ENCODE results near the gene EOMES.

EOMES gene

DNA sequence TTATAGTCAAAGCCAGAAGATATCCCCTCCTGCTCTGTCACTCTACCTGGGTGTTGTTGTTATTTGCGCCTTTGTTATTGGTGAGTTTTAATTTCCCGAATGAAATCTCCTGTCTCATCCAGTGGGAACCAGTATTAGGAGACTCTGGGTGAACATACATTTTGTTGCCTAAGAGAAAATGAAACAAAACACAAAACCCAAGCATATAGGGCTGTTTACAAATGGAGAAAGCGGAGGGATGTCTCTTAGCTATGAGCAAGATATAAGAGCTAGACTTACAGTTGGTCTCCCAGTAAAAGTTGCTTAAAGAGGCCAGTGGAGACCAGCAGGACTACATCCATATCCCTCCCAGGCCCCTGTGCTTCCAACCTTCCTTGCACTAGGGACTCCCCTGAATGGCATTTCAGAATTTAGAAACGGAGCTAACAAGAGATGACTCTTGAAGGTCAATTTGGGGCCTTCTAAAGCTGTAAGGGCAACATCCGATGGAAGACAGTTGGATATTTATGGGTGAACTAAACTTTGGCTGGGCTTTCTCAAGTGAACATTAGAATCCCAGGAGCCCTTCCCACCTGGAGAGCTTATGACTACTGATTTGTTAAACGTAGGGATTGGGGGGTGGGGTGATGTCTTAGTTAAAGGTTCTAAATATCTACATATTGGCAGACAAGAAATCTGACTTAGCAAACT, 2.7 kb downstream of the EOMES start:
- DNase-seq, result no peak

GRCh38 chr3:27718459-27718858, 3.7 kb downstream of the EOMES start:
- no peak for DNase-seq

DNA sequence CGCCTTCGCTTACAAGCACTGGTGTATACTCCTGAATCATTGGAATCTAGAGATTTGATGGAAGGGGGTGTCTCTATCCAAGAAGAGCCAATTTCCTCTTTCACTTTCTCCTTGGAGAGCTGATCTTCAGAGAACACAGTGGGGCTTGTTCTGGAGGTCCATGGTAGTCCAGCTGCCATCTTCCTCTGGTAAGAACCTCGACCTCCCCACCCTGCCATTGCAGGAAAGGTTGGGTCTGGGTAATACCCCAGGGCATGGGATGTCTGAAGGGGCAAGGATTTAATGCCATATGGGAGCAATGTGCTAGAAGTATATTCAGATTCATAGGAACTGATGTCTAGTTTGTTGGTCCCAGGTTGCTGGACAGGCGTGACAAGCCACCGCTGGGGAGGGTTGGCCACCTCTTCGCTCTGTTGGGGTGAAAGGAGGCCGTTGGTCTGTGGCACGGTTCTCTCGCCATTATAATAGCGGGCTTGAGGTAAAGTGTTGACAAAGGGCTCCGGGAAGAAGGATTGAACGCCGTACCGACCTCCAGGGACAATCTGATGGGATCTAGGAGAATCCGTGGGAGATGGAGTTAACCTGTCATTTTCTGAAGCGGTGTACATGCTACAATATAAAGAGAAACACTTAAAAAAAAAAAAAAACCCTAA, 4.8 kb downstream of the EOMES start:
- DNase-seq, result no peak

GRCh38 chr3:27716309-27716708, 5.8 kb downstream of the EOMES start:
- no peak for DNase-seq

- no peak for DNase-seq
Measured at GRCh38 chr3:27715863-27716262, 6.3 kb downstream of the EOMES start.

DNA sequence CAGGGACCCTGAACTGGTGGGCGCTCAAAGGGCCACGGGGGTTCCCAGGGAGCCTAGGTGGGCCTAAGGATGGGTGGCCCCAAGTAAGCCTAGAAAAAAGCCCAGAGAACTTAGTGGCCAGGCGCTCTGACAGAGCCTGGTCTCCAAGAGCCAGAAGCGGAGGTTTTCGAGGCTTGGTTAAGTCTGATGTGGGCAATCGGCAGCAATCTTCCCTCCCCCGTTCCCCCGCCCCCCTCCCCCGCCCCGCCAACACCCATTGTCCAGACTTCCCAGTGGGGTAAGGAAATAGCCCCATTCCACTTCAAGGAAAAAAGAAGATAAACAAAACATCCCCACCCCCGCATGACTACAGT, 6.7 kb downstream of the EOMES start:
- DNase-seq, result no peak

- no peak for DNase-seq
Measured at GRCh38 chr3:27714692-27715453, 7.2 kb downstream of the EOMES start.

- DNase-seq, result no peak
Measured at GRCh38 chr3:27714146-27714526, 8.0 kb downstream of the EOMES start.

GRCh38 chr3:27713435-27714145, 8.5 kb downstream of the EOMES start:
- no peak for DNase-seq

GRCh38 chr3:27713078-27713423, 9.1 kb downstream of the EOMES start:
- DNase-seq, result no peak

DNA sequence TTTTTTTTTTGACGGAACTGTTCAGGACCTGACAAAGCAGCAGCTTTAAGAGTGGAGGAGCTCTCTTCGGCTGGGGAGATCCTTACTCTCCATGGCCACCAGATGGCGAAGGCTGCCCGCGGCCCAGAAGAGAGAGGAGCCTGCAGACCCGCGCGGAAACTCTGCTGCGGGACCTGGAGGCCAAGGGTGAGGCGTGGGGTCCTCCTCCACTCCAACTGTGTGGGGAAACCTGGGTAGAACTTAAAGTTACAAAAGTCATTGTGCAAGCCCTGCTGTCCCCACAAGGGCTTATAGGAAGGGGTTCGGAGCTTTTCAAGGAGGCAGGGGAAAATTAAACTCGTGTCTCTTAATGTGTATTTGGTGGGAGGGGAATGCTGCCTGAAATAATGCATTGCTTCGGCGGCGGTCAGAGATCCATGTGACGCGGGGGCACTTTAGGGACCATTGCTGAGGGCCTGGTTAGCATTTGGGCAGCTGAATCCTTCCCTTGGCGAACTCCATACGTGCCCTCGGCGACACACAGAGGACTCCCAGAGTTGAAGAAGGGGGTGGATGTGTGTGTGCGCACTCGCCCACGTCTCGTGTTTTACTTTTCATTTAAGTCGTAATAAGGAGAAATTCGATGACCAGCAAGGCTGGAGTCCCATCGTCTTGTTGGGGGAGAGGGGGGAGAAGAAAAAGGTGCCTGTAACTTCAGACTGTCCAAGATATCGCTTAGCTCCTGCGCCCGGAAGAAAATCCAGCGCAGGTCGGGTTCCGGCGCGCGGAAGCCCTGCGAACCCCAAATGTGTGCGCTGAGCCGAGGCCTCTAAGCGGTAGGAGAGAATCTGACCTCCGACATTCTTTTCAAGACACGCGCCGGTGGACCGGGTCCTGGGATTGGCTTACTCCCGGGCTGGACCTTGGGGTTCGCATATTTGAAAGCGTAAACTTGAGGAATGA, 9.7 kb downstream of the EOMES start:
- peak; percentile 88 for DNase-seq

GRCh38 chr3:27708250-27708649, 13.9 kb downstream of the EOMES start:
- DNase-seq, result no peak

DNA sequence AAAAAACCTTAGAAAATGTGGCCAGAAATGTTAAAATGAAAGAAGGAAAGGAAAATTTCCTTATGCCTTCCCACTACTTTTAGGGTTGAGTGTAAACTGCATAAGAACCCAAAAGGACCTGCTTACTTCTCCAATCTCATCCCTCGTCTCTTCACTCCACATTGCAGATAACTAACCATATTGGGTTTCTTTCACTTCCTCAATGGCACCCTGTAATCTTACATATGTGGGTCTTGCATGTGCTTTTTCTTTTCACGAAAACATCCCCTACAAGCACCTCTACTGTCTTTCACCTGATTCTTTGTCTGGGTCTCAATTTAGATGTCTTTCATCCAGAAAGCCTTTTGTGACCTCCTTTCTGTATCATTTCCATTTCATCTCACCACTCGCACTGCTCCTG, 23.1 kb downstream of the EOMES start:
- DNase-seq, result no peak

DNA sequence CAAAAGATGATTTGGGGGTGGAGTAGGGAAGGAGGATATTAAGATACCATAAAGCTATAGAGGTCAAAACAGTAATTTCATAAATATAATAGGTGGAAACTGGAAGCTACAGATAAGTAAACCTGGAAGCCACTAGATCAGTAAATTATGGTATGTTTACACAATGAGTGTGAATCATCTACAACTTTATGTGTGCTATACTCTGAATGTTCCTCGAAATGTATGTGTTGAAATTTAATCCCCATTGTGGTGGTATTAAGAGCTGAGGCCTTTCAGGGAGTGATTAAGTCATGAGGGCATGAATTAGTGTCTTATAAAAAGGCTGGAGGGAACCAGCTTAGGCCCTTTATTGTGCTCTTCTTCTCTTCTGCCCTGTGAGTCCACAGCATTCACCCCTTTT, 25.2 kb downstream of the EOMES start:
- DNase-seq, result no peak

- no peak for DNase-seq
Measured at GRCh38 chr3:27695636-27696035, 26.5 kb downstream of the EOMES start.

GRCh38 chr3:27688053-27688452, 34.1 kb downstream of the EOMES start:
- no peak for DNase-seq

DNA sequence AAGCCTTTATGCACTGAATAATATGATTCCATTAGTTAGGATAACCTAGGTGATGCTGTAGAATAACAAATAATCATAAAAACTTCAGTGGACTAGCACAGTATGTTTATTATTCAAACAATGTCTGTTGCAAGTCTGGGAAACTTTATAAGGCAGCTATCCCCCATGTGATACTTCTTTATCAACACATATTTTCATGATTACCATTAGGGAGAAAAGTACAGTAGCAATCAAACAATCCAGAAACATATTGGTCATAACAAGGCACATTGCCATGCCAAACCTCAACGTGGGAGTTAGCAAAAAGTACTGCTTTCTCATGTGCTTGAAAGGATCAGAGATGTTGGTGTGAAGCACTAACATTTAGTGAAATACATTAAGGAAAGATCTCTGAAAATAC, 35.5 kb downstream of the EOMES start:
- DNase-seq, result no peak

- DNase-seq, result no peak
Measured at GRCh38 chr3:27685474-27685873, 36.6 kb downstream of the EOMES start.

DNA sequence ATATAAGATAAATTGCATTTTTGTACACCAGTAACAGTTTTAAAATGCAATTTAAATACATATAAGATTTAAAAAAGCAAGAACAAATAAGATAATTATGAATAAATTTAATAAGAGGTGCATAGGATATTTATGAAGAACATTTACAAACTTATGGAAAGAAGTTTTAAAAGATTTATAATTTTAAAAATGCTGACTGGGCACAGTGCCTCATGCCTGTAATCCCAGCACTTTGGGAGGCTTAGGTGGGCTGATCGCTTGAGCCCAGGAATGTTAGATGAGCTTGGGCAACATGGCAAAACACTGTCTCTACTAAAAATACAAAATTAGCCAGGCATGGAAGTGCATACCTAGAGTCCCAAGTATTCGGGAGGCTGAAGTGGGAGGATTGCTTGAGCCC, 37.8 kb downstream of the EOMES start:
- no peak for DNase-seq

- peak; percentile 64 for DNase-seq
Measured at GRCh38 chr3:27681249-27681748, 40.8 kb downstream of the EOMES start.

DNA sequence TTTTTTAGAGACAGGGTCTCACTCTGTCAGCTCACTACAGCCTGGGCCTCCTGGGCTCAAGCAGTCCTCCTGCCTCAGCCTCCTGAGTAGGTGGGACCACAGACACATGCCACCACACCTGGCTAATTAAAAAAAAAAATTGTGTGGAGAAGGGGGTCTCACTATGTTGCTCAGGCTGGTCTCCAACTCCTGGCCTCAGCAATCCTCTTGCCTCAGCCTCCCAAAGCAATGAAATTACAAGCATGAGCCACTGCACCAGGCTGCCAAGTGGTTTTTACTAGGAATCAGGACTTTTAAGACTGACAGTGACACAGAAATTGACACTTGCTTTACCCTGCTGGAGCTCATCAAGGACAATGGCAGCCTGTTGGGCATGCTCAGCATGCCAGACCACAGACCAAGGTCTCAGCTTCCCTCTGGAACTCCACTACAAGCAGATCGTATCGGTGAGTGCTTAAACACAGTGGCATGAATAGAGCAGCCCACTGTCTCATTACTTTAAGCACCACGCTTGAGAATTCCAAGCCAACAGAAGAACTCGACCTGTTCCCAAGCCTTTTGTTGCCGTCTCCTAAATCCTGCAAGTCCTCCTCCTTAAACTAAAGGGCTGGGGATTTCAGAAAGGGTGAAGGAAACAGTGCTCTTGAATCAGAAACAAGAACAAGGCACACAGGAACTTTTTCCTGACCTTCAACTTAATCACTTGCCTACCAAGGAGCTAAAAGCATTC, 41.4 kb downstream of the EOMES start:
- DNase-seq, result no peak

- DNase-seq, result no peak
Measured at GRCh38 chr3:27679691-27680090, 42.4 kb downstream of the EOMES start.
